Thyroid gland (tissue), 4 donors: ENCODE measurements around the gene ARHGEF16.

Source experiments
- POLR2A ChIP-seq, 2 donors: fragments of 450-650 bp; IDR thresholded peaks; one replicate each; pipeline ENCODE4 v1.6.1; 2017; ENCODE audit warnings: antibody characterized with exemption in 2 of 2, mild to moderate bottlenecking in 2 of 2, moderate library complexity in 1 of 2
- TF ChIP-seq, protein P1 (sequence below), 6 experiments: fragments of 200-600 bp in 3 of 6; fragments of 450-650 bp in 3 of 6; sonication (generic) in 3 of 6; IDR thresholded peaks; one replicate each; pipeline ENCODE4 v1.5.1; 2016 to 2019; ENCODE audit warnings: antibody characterized with exemption in 6 of 6, mild to moderate bottlenecking in 2 of 6, inconsistent platforms in 1 of 6, moderate library complexity in 1 of 6

DNA sequence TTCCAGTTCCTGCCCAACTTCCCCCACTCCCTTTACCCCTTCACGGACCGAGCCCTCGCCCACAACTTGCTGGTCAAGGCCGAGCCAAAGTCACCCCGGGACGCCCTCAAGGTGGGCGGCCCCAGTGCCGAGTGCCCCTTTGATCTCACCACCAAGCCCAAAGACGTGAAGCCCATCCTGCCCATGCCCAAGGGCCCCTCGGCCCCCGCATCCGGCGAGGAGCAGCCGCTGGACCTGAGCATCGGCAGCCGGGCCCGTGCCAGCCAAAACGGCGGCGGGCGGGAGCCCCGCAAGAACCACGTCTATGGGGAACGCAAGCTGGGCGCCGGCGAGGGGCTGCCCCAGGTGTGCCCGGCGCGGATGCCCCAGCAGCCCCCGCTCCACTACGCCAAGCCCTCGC lies 42.1 kb upstream of the ARHGEF16 start:
- no peak for TF ChIP-seq POLR2A (IDR thresholded peaks at IDR 0.05)
- TF ChIP-seq, protein P1, sequence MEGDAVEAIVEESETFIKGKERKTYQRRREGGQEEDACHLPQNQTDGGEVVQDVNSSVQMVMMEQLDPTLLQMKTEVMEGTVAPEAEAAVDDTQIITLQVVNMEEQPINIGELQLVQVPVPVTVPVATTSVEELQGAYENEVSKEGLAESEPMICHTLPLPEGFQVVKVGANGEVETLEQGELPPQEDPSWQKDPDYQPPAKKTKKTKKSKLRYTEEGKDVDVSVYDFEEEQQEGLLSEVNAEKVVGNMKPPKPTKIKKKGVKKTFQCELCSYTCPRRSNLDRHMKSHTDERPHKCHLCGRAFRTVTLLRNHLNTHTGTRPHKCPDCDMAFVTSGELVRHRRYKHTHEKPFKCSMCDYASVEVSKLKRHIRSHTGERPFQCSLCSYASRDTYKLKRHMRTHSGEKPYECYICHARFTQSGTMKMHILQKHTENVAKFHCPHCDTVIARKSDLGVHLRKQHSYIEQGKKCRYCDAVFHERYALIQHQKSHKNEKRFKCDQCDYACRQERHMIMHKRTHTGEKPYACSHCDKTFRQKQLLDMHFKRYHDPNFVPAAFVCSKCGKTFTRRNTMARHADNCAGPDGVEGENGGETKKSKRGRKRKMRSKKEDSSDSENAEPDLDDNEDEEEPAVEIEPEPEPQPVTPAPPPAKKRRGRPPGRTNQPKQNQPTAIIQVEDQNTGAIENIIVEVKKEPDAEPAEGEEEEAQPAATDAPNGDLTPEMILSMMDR (IDR thresholded peaks at IDR 0.05): no peak
